ENCODE results near the gene PEF1. TPM values are rescaled to one million over a fixed set of nuclear protein-coding genes. Genes with fewer than 3 reads are reported as not detected.

The PEF1 gene
- total RNA-seq, 2 donors from 2014 or later, result 57.5 to 67.8 TPM

GRCh38 chr1:31640964-31641363, 3.7 kb downstream of the PEF1 start:
- H3K4me1 ChIP-seq, result peaks cover 22% of the 10 kb centered on the region
- intact Hi-C loops (cut with DNase I), result no loop called here
- no peak overlapping the region for H3K27ac ChIP-seq
- DNase-seq, result no peak
- no peaks in the 10 kb centered on the region for H3K36me3 ChIP-seq
- no peak for TF ChIP-seq CTCF (IDR thresholded peaks at IDR 0.05)
- no peaks in the 10 kb centered on the region for H3K9me3 ChIP-seq
- H3K9ac ChIP-seq (ENCODE audit: low read depth in 2 of 2, low read length in 2 of 2), result no peak overlapping the region
- no peak overlapping the region for H3K4me3 ChIP-seq
- no peaks in the 10 kb centered on the region for H3K27me3 ChIP-seq

- Histone ChIP-seq H3K9me3 (no peaks in the 10 kb centered on the region), H3K4me3 (no peak overlapping the region), H3K27me3 (no peaks in the 10 kb centered on the region), H3K4me1 (peaks cover 23% of the 10 kb centered on the region), H3K9ac (ENCODE audit: low read depth in 2 of 2, low read length in 2 of 2) (no peak overlapping the region), H3K27ac (no peak overlapping the region), H3K36me3 (no peaks in the 10 kb centered on the region)
- TF ChIP-seq CTCF (IDR thresholded peaks at IDR 0.05), result no peak
- no peak for DNase-seq
- intact Hi-C loops (cut with DNase I), result no loop called here
Observed at GRCh38 chr1:31640179-31640578, 4.5 kb downstream of the PEF1 start.

GRCh38 chr1:31639543-31639942, 5.1 kb downstream of the PEF1 start:
- Histone ChIP-seq H3K4me1 (peaks cover 23% of the 10 kb centered on the region), H3K27ac (no peak overlapping the region), H3K4me3 (no peak overlapping the region), H3K9ac (ENCODE audit: low read depth in 2 of 2, low read length in 2 of 2) (no peak overlapping the region), H3K36me3 (no peaks in the 10 kb centered on the region), H3K27me3 (no peaks in the 10 kb centered on the region), H3K9me3 (no peaks in the 10 kb centered on the region)
- DNase-seq, result no peak
- TF ChIP-seq CTCF (IDR thresholded peaks at IDR 0.05), result no peak
- intact Hi-C loops (cut with DNase I), result no loop called here

GRCh38 chr1:31637915-31638673, 6.6 kb downstream of the PEF1 start:
- TF ChIP-seq CTCF (IDR thresholded peaks at IDR 0.05), result no peak
- Histone ChIP-seq H3K27ac (peak overlapping the region; percentile 28), H3K36me3 (no peaks in the 10 kb centered on the region), H3K27me3 (no peaks in the 10 kb centered on the region), H3K4me1 (peaks cover 23% of the 10 kb centered on the region), H3K4me3 (no peak overlapping the region), H3K9me3 (no peaks in the 10 kb centered on the region), H3K9ac (ENCODE audit: low read depth in 2 of 2, low read length in 2 of 2) (peak overlapping the region in 1 of 2 donors; percentile 59)
- peak; percentile 74 for DNase-seq
- intact Hi-C loops (cut with DNase I), result no loop called here

GRCh38 chr1:31633117-31633516, 11.6 kb downstream of the PEF1 start:
- Histone ChIP-seq H3K9ac (ENCODE audit: low read depth in 2 of 2, low read length in 2 of 2) (no peak overlapping the region), H3K4me3 (no peak overlapping the region), H3K36me3 (peaks cover 8% of the 10 kb centered on the region), H3K27me3 (no peaks in the 10 kb centered on the region), H3K4me1 (peaks cover 4% of the 10 kb centered on the region), H3K27ac (peak overlapping the region; percentile 14), H3K9me3 (no peaks in the 10 kb centered on the region)
- intact Hi-C loops (cut with DNase I), result no loop called here
- TF ChIP-seq CTCF (IDR thresholded peaks at IDR 0.05), result peak; percentile 41
- peak; percentile 81 for DNase-seq
